ENCODE data around the gene SIMC1.
A peak's percentile ranks its signal among the peaks of the same experiment; 100 is the strongest.

SIMC1 gene

DNA sequence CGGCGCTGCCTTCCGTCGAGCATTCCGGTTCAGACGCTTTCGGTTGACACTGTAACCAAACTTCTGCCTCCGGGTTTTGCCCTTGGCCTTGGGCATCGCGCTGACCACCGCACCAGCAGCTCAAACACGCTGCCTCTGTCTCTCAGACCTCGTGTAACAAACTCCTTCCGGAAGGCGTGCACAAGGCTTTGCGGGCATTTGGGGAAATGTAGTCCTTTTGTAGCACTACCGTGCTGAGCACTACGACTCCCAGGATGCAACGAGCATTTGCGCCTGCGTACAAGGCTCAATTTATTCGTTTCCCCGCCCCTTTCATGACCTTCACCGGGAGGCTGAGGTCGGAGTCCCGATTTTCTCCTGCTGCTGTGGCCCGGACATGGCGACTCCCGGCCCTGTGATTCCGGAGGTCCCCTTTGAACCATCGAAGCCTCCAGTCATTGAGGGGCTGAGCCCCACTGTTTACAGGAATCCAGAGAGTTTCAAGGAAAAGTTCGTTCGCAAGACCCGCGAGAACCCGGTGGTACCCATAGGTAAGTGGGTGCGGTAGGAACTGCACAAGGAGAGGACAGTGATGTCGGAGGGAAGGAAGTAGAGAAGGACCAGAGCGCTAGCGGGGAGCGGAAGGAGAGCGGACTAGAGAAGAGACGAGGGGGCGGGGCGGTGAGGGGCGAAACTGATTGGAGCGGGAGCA lies 150.4 kb downstream of the SIMC1 start, which contains the start of the genes HIGD2A and NOP16:
Gene HIGD2A, plus strand, starts transcription at position 308 of the 691 bp plus-strand sequence. Its CDS starts 69 bp downstream, at position 377.
Gene NOP16, minus strand, starts transcription at position 155 of the 691 bp plus-strand sequence. Its CDS starts 59 bp downstream, at position 96.
- DNase-seq (ENCODE audit: low spot score): peak; percentile 99

DNA sequence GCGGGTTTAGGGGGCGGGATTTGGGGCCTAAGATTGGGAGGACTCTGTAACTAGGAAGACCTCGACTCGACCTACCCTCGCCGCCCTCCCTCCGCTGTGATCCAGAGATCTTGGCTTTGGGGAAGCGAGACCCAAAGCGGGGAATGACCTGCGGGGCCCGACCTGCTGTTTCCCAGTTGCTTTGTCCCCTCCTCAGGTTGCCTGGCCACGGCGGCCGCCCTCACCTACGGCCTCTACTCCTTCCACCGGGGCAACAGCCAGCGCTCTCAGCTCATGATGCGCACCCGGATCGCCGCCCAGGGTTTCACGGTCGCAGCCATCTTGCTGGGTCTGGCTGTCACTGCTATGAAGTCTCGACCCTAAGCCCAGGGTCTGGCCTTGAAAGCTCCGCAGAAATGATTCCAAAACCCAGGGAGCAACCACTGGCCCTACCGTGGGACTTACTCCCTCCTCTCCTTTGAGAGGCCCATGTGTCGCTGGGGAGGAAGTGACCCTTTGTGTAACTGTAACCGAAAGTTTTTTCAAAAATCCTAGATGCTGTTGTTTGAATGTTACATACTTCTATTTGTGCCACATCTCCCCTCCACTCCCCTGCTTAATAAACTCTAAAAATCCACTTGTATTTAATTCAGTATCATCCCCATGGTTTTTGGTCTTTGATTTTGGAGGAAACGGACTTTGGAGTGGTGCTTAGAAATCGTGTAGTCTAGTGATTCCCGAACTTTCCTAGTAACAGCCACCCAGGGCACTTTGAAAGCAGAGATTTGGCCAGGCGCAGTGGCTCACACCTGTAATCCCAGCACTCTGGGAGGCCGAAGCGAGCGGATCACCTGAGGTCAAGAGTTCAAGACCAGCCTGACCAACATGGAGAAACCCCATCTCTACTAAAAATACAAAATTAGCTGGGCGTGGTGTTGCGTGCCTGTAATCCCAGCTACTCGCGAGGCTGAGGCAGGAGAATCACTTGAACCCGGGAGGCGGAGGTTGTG lies 151.2 kb downstream of the SIMC1 start:
- no peak for DNase-seq (ENCODE audit: low spot score)

DNA sequence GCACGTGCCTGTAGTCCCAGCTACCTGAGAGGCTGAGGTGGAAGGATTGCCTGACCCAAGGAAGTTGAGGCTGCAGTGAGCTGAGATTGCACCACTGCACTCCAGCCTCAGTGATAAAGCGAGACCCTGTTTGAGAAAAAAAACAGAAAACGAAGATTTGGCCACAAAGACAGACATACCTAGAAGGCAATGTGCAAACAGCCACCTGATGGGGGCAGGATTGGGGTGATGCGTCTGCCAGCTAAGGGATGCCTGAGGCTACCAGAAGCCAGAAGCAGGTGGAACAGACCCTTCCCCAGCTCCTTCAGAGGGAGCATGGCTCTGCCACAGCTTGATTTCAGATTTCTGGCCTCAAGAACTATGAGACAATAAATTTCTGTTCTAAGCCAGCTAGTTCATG lies 153.3 kb downstream of the SIMC1 start:
- DNase-seq (ENCODE audit: low spot score): no peak

DNA sequence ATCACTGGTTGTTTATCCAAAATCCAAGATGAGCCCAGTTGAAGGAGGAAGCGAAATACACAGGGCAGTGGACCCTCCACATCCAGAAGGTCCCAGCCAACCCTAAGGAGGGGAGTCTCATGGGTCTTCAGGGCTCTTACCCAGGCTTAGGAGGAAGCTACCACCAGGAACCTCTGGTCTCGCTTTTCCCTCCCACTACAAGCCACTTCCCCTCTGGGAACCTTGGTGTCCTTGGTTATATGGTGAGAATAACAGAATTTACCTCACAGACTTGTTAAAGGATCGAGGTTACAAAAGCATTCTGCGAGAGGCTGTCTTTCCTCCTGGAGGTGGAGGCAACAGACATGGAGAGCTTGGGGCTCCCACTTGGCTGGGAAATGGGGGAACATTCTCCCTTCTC lies 153.8 kb downstream of the SIMC1 start:
- no peak for DNase-seq (ENCODE audit: low spot score)

DNA sequence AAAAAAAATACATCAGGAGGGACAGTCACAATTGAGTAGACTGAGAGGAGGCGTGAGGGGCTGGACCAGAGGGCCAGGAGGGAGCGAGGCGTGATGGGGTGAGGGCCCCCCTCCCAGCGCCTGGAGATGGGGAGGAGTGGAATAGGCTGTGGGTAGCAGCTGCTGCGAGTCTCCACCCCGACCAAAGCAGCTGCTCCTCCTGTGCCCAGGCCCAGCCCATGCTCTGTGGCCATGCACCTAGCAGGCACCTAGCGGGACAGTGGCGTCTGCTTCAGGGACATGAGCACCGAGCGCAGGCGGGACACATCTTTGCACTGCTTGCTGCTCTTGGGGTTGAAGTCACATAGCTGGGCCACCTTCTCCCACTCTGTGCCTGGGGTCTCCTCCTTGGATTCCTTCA lies 154.3 kb downstream of the SIMC1 start:
- no peak for DNase-seq (ENCODE audit: low spot score)

DNA sequence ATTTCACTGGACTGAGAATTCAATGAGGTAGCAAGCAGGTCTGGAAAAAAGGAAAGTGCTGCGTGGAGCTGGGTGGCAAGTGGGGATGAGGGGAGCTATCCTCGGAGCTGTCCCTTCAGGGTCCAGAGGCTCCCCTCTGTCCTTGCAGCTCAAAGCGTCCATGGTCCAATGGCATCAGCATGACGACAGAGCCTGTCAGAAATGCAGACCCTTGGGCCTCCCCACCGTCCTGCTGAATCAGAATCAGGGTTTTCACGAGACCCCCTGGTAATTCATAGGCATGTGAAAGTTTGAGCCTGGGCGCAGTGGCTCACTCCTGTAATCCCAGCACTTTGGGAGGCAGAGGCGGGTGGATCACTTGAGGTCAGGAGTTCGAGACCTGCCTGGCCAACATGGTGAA lies 155.9 kb downstream of the SIMC1 start:
- no peak for DNase-seq (ENCODE audit: low spot score)

DNA sequence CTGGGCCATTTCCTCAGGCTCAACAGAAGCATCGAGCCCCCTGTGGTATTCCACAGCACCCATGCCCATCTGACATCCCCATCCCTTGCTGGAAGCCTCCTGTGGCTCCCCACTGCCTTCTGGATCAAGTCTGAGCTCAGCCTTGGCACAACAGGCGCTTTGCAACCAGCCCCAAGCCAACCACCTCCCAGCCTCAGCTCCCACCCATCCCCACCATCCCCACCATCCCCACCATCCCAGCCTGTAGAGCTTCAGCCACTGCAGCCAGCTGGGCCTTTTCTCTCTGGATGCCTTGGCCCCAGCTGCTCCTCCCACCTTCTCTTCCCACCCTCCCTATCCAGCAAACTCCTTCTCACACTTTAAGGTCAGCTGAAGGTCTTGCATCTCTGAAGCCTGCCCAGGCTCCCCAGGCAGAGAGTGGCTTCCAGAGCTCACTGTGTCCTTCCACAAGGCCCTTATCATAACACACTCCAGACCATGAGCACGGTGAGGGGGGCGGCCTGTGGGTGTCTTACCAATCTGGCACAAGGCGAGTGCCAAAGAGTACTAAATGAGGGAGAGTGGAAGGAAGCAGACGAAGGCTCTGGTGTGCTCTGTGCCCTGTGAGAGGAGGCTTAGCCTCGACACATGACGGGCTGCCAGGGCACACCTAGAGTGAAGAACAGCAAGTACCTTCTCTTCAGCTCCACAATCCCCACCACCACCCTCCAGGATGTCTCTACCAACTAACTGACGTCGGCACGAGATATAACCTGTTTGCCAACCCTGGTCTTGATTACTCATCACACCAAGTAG lies 156.9 kb downstream of the SIMC1 start:
- no peak for DNase-seq (ENCODE audit: low spot score)

Measured in hematopoietic multipotent progenitor cell treated with erythropoietin and hydrocortisone succinate and interleukin-3 and kit ligand, for 17 days (in vitro differentiated cells).